Globus pallidus (tissue), 1 donor: ENCODE measurements around the gene DOK3.

ENCODE experiments used
- DNase-seq: peaks from one replicate; pipeline ENCODE4 v3.0.0-alpha.2; 2015; ENCODE audit warnings: low spot score

The DOK3 gene

GRCh38 chr5:177509381-177509951, at the start of gene DOK3:
Gene DOK3, minus strand, starts transcription at chr5:177509826. Its CDS starts 286 bp downstream, at chr5:177509540.
- DNase-seq: no peak

- DNase-seq: no peak
Measured at GRCh38 chr5:177557796-177558195, 48.2 kb upstream of the DOK3 start.

DNA sequence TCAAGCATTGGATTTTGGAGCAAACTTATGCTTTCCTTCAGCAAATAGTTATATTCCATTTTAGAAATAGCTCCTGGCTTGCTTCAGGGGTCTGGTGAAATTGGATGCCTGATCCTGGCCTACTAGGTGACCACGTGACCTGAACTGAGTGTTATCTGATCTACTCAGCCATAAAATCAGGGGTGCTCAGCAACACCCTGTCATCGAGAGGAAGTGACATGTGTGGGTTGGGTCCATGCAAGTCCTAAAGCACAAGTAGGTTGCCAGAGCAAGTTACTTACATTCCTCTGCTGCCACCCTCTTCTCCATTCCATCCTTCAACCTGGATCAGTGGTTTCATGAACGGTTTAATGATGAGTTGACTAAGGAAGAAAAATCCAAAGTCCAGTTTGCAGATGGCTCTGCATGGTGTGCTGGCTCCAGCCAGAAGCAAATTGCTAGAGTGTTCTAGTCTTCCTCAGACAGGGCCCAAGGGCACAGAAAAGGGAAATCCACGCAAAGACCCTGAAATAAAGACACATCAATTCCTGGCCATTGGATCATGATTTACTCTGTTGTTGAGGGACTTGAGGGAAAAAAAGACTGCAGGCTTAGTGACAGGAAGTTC, 47.5 kb upstream of the DOK3 start:
- DNase-seq: no peak

- no peak for DNase-seq
Measured at GRCh38 chr5:177555665-177556064, 46.0 kb upstream of the DOK3 start.

DNA sequence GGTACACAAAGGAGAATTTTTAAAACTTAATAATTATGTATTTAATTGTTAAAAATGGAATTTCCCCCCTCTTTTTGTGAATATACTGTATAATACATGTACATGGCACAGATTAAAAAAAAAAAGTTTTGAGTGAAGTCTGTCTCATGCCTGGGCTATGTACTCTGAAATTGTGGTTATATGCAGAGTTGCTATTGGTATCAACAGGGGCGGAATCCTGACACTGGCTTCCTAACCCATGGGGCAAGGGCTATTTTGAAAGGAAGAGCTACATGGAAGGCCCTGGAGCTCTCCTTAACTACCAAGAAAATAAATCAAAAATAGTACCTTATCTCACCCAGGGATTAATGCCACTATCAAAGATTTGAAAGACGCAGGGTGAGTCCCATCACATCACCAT, 45.6 kb upstream of the DOK3 start:
- DNase-seq: no peak

DNA sequence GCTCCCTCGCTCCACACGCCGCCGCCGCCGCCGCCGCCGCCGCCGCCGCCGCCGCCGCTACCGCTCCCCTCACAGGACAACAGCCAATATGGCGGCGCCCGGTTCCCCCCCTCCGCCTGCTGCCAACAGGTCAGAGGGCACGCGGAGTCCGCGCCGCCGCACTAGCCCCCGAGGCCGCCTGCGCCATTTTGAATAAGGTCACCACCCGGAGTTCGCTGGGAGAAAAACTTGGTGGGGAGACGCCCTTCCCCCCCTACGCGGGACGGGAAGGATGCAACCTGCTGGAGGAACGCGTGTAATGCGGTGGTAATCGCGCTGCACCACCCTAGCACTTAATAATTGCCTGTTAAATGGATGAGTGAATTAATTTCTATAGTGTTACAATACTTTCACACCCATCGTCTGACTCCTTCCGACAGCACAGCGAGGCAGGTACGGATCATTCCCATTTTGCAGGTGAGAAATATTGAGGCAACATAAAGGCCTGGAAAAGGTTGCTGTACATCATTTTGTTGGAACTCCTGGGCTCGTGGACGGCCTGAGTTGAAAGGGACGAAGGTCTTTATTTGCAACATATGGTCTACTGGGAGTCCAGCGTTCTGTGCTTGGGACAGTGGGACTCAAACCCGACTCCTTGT, 45.0 kb upstream of the DOK3 start, which contains the start of gene FAM193B:
FAM193B (minus strand) TSS at position 90 of the 638 bp plus-strand sequence. CDS start 105 bp downstream, outside the sequence.
- peak; percentile 89 for DNase-seq

- no peak for DNase-seq
Measured at GRCh38 chr5:177553671-177554429, 44.2 kb upstream of the DOK3 start.

DNA sequence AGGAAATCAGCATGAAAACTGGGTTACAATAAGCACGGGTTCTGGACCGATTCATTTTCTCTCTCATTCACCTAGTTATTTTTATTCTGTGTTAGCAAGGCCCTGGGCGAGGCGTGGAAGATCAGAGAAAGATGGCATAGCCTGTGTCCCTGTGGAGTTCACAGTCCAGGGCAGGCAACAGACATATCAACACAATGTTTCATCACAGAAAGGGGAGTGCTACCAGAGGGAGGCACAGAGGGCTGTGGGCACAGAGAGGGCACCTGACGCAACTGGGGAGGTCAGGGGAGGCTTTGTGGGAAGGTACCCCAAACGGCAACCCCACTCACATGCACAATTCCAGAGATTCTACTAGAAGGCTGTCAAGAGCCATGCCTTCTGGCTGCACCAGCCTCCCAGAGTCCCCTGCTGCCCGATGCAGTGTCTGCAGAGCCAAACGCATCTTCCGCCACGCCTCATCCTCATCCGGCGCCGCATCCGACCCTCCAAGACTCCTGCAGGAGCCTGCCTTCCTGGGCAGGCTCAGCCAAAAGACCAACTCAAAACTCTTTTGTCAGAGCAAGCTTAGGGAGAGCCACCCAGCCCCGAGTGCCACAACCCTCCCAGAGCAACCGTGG, 43.3 kb upstream of the DOK3 start:
- no peak for DNase-seq

DNA sequence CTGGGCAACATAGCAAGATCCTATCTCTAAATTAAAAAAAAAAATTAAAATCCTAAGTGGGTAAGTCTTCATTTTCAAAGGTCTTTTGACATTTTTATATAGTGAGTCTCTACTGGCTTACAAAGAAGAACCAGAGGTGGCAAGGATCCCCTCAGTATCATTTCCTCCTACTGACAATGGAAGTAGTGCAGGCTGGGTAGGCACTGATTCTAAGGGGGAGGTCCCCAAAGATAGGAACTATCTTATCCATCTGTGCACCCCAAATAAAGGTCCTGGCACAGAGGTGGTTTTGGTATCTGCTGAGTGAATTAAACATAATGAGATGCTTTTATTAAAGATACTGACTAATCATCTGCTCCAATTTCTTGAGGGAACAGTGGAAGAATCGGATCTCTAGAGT, 40.5 kb upstream of the DOK3 start:
- DNase-seq: no peak

DNA sequence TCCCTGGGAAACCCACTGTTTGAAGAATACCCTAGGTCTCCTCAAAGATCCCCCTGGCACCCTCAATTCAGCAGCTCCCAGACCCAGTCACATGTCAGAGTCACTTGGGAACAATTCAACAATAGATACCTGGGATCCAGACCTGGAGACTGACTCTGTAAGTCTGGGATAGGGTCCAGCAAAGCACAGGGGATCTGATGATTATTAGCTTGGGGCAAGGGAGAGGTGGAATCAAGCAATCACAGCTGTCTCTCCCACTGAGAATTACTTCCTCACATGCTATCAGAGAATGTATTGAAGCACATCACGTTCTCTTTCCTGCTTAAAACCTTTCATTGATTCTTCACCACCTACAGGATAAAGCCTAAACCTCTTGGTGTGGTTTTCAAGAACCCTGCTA, 38.9 kb upstream of the DOK3 start:
- DNase-seq: no peak

GRCh38 chr5:177547736-177548135, 38.1 kb upstream of the DOK3 start:
- DNase-seq: no peak

DNA sequence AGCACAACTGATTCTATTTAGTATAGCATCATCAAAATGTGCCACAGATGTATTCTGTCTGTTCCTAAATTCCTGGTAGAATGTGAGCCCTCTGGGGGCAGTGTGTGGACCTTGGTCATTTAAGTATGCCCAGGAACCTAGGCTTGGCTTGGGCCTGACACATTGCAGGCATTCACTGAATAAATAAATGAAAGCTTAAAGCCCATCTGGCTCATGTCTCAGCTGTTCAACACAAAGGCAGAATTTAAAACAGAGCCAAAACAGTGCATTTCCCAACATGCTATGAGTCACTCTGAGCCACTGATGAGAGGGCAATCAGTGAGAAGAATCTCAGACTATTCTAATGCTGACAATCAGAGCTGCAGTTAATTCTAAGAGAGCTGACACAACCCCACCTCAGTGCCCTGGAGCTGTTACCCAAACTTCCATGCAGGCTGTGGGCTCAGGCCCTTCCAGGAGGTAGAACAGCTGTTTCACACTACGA, 36.7 kb upstream of the DOK3 start:
- peak; percentile 70 for DNase-seq

DNA sequence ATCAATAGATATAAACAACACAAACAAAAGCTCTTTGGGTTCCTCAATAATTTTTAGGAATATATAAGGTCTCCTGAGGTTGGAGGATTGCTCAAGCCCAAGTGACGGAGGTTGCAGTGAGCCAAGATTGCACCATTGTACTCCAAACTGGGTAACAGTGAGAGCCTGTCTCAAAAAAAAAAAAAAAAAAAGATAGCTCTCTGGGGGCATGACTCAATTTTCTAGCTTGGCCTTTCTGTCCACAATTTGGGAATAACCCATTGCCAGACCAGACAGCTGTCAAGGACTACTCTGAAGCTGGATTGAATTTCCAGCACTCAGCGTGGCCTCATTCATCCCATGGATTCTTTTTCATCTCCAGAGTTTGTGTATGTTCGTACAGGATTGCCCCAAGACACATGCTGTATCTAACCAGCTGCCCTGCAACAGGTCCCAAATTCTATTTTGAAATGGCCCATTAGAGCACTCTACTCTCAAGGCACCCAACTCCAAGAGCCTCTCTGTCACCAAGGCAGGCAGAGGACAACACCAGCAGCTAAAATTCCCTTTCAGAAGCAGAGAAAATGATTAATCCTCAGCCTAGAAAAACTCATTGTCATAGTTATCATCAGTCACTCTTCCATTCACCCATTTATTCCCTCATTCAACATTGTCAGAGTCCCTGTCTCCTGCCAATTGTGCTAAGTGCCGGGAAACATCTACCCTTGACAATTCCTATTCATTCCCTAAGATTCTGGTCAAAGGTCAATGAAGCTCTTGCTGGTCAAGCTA, 36.0 kb upstream of the DOK3 start:
- no peak for DNase-seq

GRCh38 chr5:177542816-177543465, 33.3 kb upstream of the DOK3 start:
- no peak for DNase-seq

- no peak for DNase-seq
Measured at GRCh38 chr5:177540438-177540837, 30.8 kb upstream of the DOK3 start.

- DNase-seq: no peak
Measured at GRCh38 chr5:177539411-177539810, 29.8 kb upstream of the DOK3 start.

GRCh38 chr5:177538876-177539275, 29.2 kb upstream of the DOK3 start:
- no peak for DNase-seq

- no peak for DNase-seq
Measured at GRCh38 chr5:177537389-177538361, 28.0 kb upstream of the DOK3 start.

DNA sequence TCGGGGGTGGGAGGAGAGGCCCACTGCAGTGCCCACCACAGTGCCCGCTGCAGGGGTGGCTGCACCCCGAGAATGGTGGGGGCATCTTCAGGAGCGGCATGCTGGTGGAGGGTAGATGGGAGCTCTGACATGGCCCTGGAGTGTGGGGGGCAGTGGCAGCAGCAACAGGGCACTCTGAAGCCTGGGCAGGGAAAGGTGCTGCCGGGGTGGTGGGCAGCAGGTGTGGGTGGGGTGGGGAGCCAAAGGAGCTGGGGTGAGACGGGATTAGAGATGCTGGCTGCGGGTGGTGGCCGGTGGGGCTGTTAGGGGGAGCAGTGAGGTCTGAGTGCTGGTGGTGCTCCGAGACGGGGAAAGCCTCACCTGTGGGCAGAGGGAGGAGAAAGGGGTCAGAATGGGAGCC, 26.8 kb upstream of the DOK3 start:
- DNase-seq: no peak

GRCh38 chr5:177535125-177535524, 25.5 kb upstream of the DOK3 start:
- no peak for DNase-seq
